ACC112 (cell line): ENCODE measurements around the gene TMEM62.
"Not testable (repeated sequence)": the region's sequence is repeated elsewhere in the genome, so short reads cannot be mapped to it uniquely, and the experiment has no call there.

Experiments
- H2AFZ ChIP-seq: fragments of 200-600 bp; sonication (generic); one replicate; pipeline ENCODE4 v1.6.0; 2017; ENCODE audit warnings: antibody characterized with exemption, low read length; ENCODE audit not compliant: unreplicated experiment
- H3K27ac ChIP-seq: fragments of 200-600 bp; sonication (generic); 2 replicates; pipeline ENCODE4 v1.5.1; 2014; ENCODE audit warnings: low read depth, mild to moderate bottlenecking, antibody characterized with exemption, low read length, moderate library complexity
- H3K27me3 ChIP-seq: fragments of 200-600 bp; sonication (generic); 2 replicates; pipeline ENCODE4 v1.6.1; 2014; ENCODE audit warnings: mild to moderate bottlenecking, antibody characterized with exemption, low read length, moderate library complexity, mixed read lengths; ENCODE audit not compliant: insufficient read depth
- H3K36me3 ChIP-seq: fragments of 200-600 bp; sonication (generic); 2 replicates; pipeline ENCODE4 v1.6.1; 2016; ENCODE audit warnings: mild to moderate bottlenecking, antibody characterized with exemption, low read length, moderate library complexity, mixed read lengths; ENCODE audit not compliant: insufficient read depth
- H3K4me1 ChIP-seq: fragments of 200-600 bp; sonication (generic); one replicate; pipeline ENCODE4 v1.6.1; 2016; ENCODE audit warnings: low read length, mixed read lengths; ENCODE audit not compliant: insufficient read depth, unreplicated experiment, control insufficient read depth
- H3K4me3 ChIP-seq: fragments of 200-600 bp; sonication (generic); 2 replicates; pipeline ENCODE4 v1.5.1; 2014; ENCODE audit warnings: mild to moderate bottlenecking, low read depth, low read length
- H3K79me2 ChIP-seq: fragments of 200-600 bp; sonication (generic); one replicate; pipeline ENCODE4 v1.6.0; 2016; ENCODE audit warnings: low read length; ENCODE audit not compliant: control insufficient read depth, unreplicated experiment, insufficient read depth

TMEM62 gene

GRCh38 chr15:43196760-43197548 is 63.6 kb downstream of the TMEM62 start:
- H3K36me3 ChIP-seq: peaks cover 4% of the 10 kb centered on the region; the same call in 1 of the 2 replicates
- no peaks in the 10 kb centered on the region for H3K27me3 ChIP-seq
- H3K4me1 ChIP-seq: peaks cover 7% of the 10 kb centered on the region
- H3K4me3 ChIP-seq: no peak overlapping the region
- H3K79me2 ChIP-seq: no peaks in the 10 kb centered on the region
- no peak overlapping the region for H3K27ac ChIP-seq
- no peak overlapping the region for H2AFZ ChIP-seq

- not testable (repeated sequence) for H3K27me3 ChIP-seq, H3K4me1 ChIP-seq, H3K79me2 ChIP-seq
These were observed 64.4 kb downstream of the TMEM62 start for GRCh38 chr15:43197773-43198172.

GRCh38 chr15:43198556-43198955 is 65.2 kb downstream of the TMEM62 start:
- not testable (repeated sequence) for H3K27me3 ChIP-seq, H3K4me3 ChIP-seq, H3K36me3 ChIP-seq, H2AFZ ChIP-seq, H3K79me2 ChIP-seq, H3K27ac ChIP-seq, H3K4me1 ChIP-seq

More at GRCh38 chr15:43197773-43198172, 64.4 kb downstream of the TMEM62 start:
- H3K36me3 ChIP-seq, H2AFZ ChIP-seq, H3K27ac ChIP-seq, H3K4me3 ChIP-seq: not testable (repeated sequence)

- Histone ChIP-seq H3K27ac (no peak overlapping the region), H3K4me1 (peaks cover 7% of the 10 kb centered on the region), H3K36me3 (0 out of 2 replicates have a peak, but pooled peaks cover 4% of the 10 kb centered on the region), H2AFZ (no peak overlapping the region), H3K4me3 (no peak overlapping the region), H3K79me2 (no peaks in the 10 kb centered on the region), H3K27me3 (no peaks in the 10 kb centered on the region)
These were observed 65.6 kb downstream of the TMEM62 start for GRCh38 chr15:43198992-43199391.

- Histone ChIP-seq H3K4me1 (peaks cover under 1% of the 10 kb centered on the region), H3K4me3 (no peak overlapping the region), H2AFZ (no peak overlapping the region), H3K27ac (no peak overlapping the region), H3K36me3 (no peaks in the 10 kb centered on the region), H3K27me3 (no peaks in the 10 kb centered on the region), H3K79me2 (no peaks in the 10 kb centered on the region)
These were observed 66.6 kb downstream of the TMEM62 start for GRCh38 chr15:43199945-43200488.

- H3K4me3 ChIP-seq: no peak overlapping the region
- H3K79me2 ChIP-seq: no peaks in the 10 kb centered on the region
- no peaks in the 10 kb centered on the region for H3K4me1 ChIP-seq
- H3K27me3 ChIP-seq: peaks cover 35% of the 10 kb centered on the region
- no peak overlapping the region for H3K27ac ChIP-seq
- H2AFZ ChIP-seq: no peak overlapping the region
- H3K36me3 ChIP-seq: no peaks in the 10 kb centered on the region
These were observed 70.9 kb downstream of the TMEM62 start for GRCh38 chr15:43204016-43204901.

GRCh38 chr15:43206054-43206453 is 72.7 kb downstream of the TMEM62 start:
- H3K27ac ChIP-seq: no peak overlapping the region
- no peak overlapping the region for H2AFZ ChIP-seq
- H3K36me3 ChIP-seq: no peaks in the 10 kb centered on the region
- no peak overlapping the region for H3K4me3 ChIP-seq
- H3K4me1 ChIP-seq: no peaks in the 10 kb centered on the region
- H3K79me2 ChIP-seq: no peaks in the 10 kb centered on the region
- peaks cover 53% of the 10 kb centered on the region for H3K27me3 ChIP-seq

GRCh38 chr15:43207024-43207423 is 73.6 kb downstream of the TMEM62 start:
- Histone ChIP-seq H3K27me3 (peaks cover 57% of the 10 kb centered on the region), H3K79me2 (no peaks in the 10 kb centered on the region), H3K27ac (no peak overlapping the region), H2AFZ (no peak overlapping the region), H3K36me3 (no peaks in the 10 kb centered on the region), H3K4me3 (no peak overlapping the region), H3K4me1 (no peaks in the 10 kb centered on the region)

- no peaks in the 10 kb centered on the region for H3K36me3 ChIP-seq
- no peaks in the 10 kb centered on the region for H3K4me1 ChIP-seq
- H2AFZ ChIP-seq: no peak overlapping the region
- no peak overlapping the region for H3K4me3 ChIP-seq
- peaks cover 62% of the 10 kb centered on the region for H3K27me3 ChIP-seq
- no peaks in the 10 kb centered on the region for H3K79me2 ChIP-seq
- no peak overlapping the region for H3K27ac ChIP-seq
These were observed 74.9 kb downstream of the TMEM62 start for GRCh38 chr15:43208052-43209002.
